Sigmoid colon (tissue), 7 donors: Measurements from ENCODE around the gene SNX1. TPM values are rescaled to one million over a fixed set of nuclear protein-coding genes. Genes with fewer than 3 reads are reported as not detected.

Experiments used
- DNase-seq: peaks from one replicate; pipeline ENCODE4 v3.0.0-alpha.2; 2019
- H3K27ac ChIP-seq, 4 donors: fragments of 200-600 bp; sonication (generic); one replicate each; pipeline ENCODE4 v1.5.1; 2016 to 2019; ENCODE audit warnings: mild to moderate bottlenecking in 1 of 4
- H3K27me3 ChIP-seq, 3 donors: fragments of 200-600 bp; sonication (generic); one replicate each; pipeline ENCODE4 v1.5.1; 2019; ENCODE audit warnings: mild to moderate bottlenecking in 1 of 3
- H3K36me3 ChIP-seq, 4 donors: fragments of 200-600 bp; sonication (generic); one replicate each; pipeline ENCODE4 v1.5.1; 2016 to 2019
- H3K4me1 ChIP-seq, 4 donors: fragments of 200-600 bp; sonication (generic); one replicate each; pipeline ENCODE4 v1.5.1; 2017 to 2019
- H3K4me3 ChIP-seq, 4 donors: fragments of 200-600 bp; sonication (generic); one replicate each; pipeline ENCODE4 v1.5.1; 2017 to 2019; ENCODE audit warnings: mild to moderate bottlenecking in 2 of 4, moderate library complexity in 1 of 4
- H3K9me3 ChIP-seq, 4 donors: fragments of 200-600 bp in 3 of 4; sonication (generic) in 3 of 4; one replicate each; pipeline versions ENCODE4 v1.5.1 to v1.6.1; 2013 to 2019
- EP300 ChIP-seq, 4 donors: sonication (generic); formaldehyde crosslinking; IDR thresholded peaks; one replicate each; pipeline ENCODE4 v1.6.1; 2017; ENCODE audit warnings: antibody characterized with exemption in 4 of 4
- POLR2A ChIP-seq, 2 donors: fragments of 450-650 bp; IDR thresholded peaks; one replicate each; pipeline ENCODE4 v1.6.1; 2016; ENCODE audit warnings: antibody characterized with exemption in 2 of 2, mild to moderate bottlenecking in 2 of 2, moderate library complexity in 2 of 2
- POLR2AphosphoS5 ChIP-seq, 4 donors: sonication (generic); formaldehyde crosslinking; IDR thresholded peaks; one replicate each; pipeline ENCODE4 v1.6.1; 2017; ENCODE audit warnings: antibody characterized with exemption in 4 of 4
- WGBS, 2 donors: extraction: QIAGEN DNeasy Blood & Tissue Kit; methylation state at CpG; one replicate each; pipeline ENCODE4 v1.1.7; 2013; 5-methylcytosine and 5-hydroxymethylcytosine counted together
- intact Hi-C: fragments of 100-400 bp; cut with DNase I; formaldehyde crosslinking; loops from one replicate; pipeline ENCODE4 v1.15.1; 2023
- polyA plus RNA-seq, 3 donors: library from polyadenylated mRNA; stranded (reverse); fragments of 200-250 nt; gene quantifications; one replicate each; pipeline ENCODE4 v1.2.3, GENCODE V29; 2013
- total RNA-seq, 4 donors: library from RNA; depleted of rRNA; stranded (reverse); fragments of >200 nt; gene quantifications; one replicate each; pipeline ENCODE4 v1.1.0, GENCODE V29; 2016
- TF ChIP-seq, protein P1 (sequence below), 4 experiments: fragments of 450-650 bp in 3 of 4; fragments of 200-600 bp in 1 of 4; IDR thresholded peaks; one replicate each; pipeline ENCODE4 v1.5.1; 2016 to 2019; ENCODE audit warnings: antibody characterized with exemption in 4 of 4, mild to moderate bottlenecking in 3 of 4, moderate library complexity in 2 of 4
- donor health status: healthy with polysubstance abuse.
- donor health status: Bipolar disorder and iron deficiency.
- donor health status: healthy.

The SNX1 gene
- total and polyA plus RNA-seq, 7 donors = 70.3 to 88.1 (median 75.1) TPM

DNA sequence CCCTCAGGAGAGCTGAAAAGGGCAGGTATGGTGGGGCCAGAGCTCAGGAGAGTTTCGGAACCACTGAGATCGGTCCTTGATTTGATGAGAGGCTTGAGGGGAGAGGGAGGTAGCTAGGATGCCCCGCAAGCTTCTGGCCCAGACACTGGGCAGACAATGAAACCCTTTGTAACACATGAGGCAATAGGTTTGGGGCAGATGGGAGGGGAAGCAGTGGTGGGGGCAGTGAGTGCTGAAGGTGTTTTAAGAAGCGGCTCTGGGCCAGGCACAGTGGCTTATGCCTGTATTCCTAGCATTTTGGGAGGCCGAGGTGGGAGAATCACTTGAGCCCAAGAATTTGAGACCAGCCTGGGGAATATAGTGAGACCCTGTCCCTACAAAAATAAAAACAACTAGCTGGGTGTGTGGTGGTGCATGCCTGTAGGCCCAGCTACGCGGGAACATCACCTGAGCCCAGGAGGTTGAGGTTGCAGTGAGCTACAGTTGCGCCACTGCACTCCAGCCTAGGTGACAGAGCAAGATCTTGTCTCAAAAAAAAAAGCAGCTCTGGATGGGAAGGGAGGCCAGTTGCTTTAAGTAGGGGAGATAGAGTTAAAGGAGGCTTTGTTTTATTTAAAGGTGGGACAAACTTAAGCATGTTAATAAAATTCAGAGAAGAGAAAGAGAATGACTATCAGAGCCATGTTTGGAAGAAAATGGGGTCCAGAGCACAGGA lies 46.2 kb downstream of the SNX1 start:
- peaks cover 6 to 68% (median 23%) of the 10 kb centered on the region in 4 donors for H3K36me3 ChIP-seq
- 95 to 96% methylated on average over 8 of the region's 8 CpGs for WGBS, 2 donors
- H3K27me3 ChIP-seq = no peaks in the 10 kb centered on the region
- intact Hi-C loops = no loop called here
- peak; percentile 52 for DNase-seq
- TF ChIP-seq EP300 (IDR thresholded peaks at IDR 0.05) = no peak
- TF ChIP-seq, protein P1, sequence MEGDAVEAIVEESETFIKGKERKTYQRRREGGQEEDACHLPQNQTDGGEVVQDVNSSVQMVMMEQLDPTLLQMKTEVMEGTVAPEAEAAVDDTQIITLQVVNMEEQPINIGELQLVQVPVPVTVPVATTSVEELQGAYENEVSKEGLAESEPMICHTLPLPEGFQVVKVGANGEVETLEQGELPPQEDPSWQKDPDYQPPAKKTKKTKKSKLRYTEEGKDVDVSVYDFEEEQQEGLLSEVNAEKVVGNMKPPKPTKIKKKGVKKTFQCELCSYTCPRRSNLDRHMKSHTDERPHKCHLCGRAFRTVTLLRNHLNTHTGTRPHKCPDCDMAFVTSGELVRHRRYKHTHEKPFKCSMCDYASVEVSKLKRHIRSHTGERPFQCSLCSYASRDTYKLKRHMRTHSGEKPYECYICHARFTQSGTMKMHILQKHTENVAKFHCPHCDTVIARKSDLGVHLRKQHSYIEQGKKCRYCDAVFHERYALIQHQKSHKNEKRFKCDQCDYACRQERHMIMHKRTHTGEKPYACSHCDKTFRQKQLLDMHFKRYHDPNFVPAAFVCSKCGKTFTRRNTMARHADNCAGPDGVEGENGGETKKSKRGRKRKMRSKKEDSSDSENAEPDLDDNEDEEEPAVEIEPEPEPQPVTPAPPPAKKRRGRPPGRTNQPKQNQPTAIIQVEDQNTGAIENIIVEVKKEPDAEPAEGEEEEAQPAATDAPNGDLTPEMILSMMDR (IDR thresholded peaks at IDR 0.05) = no peak
- no peak for TF ChIP-seq POLR2A (IDR thresholded peaks at IDR 0.05)
- no peak for TF ChIP-seq POLR2AphosphoS5 (IDR thresholded peaks at IDR 0.05)
- H3K4me1 ChIP-seq = no peaks in the 10 kb centered on the region
- H3K27ac ChIP-seq = no peak overlapping the region
- no peak overlapping the region for H3K4me3 ChIP-seq
- H3K9me3 ChIP-seq = no peaks in the 10 kb centered on the region

DNA sequence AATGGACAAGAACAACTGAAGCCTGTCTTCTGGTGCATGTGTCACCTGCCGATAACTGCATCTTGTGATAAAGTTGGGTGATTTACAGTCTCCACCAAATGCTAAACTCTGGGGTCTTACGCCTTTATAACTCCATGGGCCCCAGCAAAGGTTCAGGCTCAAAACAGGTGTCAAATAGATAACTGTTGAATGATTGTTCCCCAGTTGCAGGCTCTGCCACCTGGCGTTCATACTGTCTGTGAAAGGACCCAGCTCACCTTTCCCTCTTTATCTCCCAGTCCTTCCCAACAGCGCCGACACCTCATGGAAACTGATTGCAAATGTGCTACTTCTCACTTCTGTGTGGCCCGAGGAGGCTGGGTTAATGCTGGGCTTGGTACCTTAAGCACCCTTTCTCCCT lies 47.5 kb downstream of the SNX1 start:
- no peak overlapping the region for H3K27ac ChIP-seq
- H3K27me3 ChIP-seq = no peaks in the 10 kb centered on the region
- peaks cover 0 to 55% (median 13%) of the 10 kb centered on the region in 4 donors for H3K36me3 ChIP-seq
- no peak overlapping the region for H3K4me3 ChIP-seq
- no peak for DNase-seq
- H3K4me1 ChIP-seq = no peaks in the 10 kb centered on the region
- no peaks in the 10 kb centered on the region for H3K9me3 ChIP-seq
- intact Hi-C loops = no loop called here
- 88 to 93% methylated on average over 6 of the region's 6 CpGs for WGBS, 2 donors
- no peak for TF ChIP-seq POLR2A (IDR thresholded peaks at IDR 0.05)
- TF ChIP-seq EP300 (IDR thresholded peaks at IDR 0.05) = no peak
- TF ChIP-seq, protein P1 (IDR thresholded peaks at IDR 0.05) = no peak

DNA sequence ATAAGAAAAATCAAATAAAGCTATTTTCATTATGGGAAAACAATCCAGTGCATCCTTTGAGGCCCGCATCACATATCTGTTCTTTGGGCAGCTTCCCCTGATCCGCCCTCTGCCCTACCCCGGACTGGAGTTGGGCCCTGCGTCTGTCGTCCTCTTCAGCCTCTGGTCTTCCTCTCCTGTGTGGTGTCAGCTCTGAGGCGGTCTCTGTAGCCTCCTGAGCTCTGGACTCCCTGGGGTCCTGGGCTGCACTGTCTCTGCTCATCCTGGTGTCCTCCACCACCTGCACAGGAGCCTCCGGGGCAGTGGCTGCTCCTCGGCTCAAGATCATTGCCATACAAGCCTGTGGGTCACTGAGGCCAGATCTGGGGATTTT lies 48.4 kb downstream of the SNX1 start:
- Histone ChIP-seq H3K4me1 (no peaks in the 10 kb centered on the region), H3K27ac (no peak overlapping the region), H3K36me3 (peaks cover 0 to 48% (median 7%) of the 10 kb centered on the region in 4 donors), H3K9me3 (no peaks in the 10 kb centered on the region), H3K4me3 (no peak overlapping the region), H3K27me3 (no peaks in the 10 kb centered on the region)
- DNase-seq = peak; percentile 30
- intact Hi-C loops = no loop called here
- TF ChIP-seq, protein P1 (IDR thresholded peaks at IDR 0.05) = no peak
- TF ChIP-seq EP300 (IDR thresholded peaks at IDR 0.05) (no peak), POLR2AphosphoS5 (IDR thresholded peaks at IDR 0.05) (no peak), POLR2A (IDR thresholded peaks at IDR 0.05) (no peak)
- 87 to 90% methylated on average over 8 of the region's 8 CpGs for WGBS, 2 donors

DNA sequence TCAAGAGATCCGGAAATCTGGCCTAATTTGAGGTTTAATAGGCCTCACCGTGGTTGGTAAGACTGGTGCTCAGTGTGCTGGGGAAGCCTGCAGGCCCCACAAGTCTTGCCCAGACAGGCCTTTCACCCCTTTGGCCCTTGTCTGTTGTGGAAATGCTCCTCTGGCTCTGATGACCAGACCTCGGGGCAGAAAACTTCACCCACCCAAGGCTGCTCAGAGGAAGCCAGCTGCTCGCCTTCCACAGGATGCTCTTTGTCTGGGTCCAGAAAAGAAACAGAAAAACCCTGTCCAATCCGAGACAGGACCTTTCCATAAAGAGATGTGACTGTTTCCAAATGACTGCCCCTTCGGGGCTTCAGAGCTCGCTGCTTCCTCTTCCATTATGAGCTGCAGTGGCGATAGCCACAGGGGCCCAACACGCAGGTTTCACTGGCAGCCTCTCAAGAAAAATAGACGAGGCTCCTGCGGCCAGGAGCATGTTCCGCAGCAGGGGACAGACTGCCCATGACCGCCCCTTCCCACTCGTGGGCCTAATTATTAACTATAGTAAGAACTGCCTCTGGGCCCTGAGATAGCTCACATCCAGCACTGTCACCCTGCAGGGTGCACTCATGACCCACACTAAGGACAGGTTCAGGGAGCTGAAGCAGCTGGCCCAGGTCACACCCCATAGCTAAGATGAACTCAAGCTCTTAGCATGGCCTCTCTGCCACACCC lies 48.9 kb downstream of the SNX1 start:
- Histone ChIP-seq H3K36me3 (peaks cover 0 to 48% (median 7%) of the 10 kb centered on the region in 4 donors), H3K4me1 (no peaks in the 10 kb centered on the region), H3K27ac (no peak overlapping the region), H3K27me3 (no peaks in the 10 kb centered on the region), H3K4me3 (no peak overlapping the region), H3K9me3 (no peaks in the 10 kb centered on the region)
- WGBS, 2 donors = 86 to 89% methylated on average over 14 of the region's 14 CpGs
- peak; percentile 45 for DNase-seq
- intact Hi-C loops = no loop called here
- TF ChIP-seq POLR2AphosphoS5 (IDR thresholded peaks at IDR 0.05) (no peak), POLR2A (IDR thresholded peaks at IDR 0.05) (no peak), EP300 (IDR thresholded peaks at IDR 0.05) (no peak)
- TF ChIP-seq, protein P1 (IDR thresholded peaks at IDR 0.05) = no peak
